Measurements from ENCODE around the gene LRPAP1.

DNA sequence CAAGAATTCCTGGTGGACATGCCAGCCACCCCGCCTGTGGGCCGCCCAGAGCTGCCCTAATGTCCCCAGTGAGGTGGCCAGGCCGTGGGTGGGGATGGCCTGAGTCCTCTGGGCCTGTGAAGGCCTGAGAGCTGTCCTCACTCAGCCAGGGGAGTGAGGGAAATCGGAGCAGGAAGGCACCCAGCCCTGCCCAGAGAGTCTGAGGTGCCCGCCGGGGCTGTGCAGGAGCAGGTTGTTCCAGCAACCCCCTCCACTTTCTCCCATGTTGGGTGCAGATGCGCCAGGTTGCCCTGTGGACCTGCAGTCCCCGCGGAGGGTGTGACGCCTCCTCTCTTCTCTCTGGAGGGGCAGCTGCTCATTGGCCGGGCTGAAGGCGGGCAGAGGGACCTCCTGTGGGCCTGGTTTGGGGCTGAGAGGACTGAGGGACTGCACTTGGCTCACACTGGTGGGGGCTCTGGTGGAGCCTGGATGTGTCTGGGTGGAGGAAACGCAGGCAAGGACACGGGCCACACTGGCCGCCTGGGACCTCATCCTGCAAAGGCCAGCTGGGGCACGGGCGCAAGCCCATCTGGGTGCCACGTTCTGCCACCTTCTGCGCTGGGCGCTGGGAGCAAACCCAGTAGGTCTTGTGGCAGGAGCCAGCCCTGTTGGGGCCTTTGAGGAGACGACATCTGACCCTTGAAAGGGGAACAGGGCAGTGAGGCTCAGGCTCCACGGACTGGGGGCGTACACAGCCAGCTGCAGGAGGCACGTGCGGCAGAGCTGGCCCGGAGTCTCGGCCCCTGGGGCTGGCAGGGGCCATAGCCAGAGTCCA is 55.1 kb downstream of the LRPAP1 start:
- TF ChIP-seq, protein P1, sequence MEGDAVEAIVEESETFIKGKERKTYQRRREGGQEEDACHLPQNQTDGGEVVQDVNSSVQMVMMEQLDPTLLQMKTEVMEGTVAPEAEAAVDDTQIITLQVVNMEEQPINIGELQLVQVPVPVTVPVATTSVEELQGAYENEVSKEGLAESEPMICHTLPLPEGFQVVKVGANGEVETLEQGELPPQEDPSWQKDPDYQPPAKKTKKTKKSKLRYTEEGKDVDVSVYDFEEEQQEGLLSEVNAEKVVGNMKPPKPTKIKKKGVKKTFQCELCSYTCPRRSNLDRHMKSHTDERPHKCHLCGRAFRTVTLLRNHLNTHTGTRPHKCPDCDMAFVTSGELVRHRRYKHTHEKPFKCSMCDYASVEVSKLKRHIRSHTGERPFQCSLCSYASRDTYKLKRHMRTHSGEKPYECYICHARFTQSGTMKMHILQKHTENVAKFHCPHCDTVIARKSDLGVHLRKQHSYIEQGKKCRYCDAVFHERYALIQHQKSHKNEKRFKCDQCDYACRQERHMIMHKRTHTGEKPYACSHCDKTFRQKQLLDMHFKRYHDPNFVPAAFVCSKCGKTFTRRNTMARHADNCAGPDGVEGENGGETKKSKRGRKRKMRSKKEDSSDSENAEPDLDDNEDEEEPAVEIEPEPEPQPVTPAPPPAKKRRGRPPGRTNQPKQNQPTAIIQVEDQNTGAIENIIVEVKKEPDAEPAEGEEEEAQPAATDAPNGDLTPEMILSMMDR (IDR thresholded peaks at IDR 0.05 in 4 of 5, conservative IDR thresholded peaks at IDR 0.05 in 1 of 5): no peak
- no peak for TF ChIP-seq POLR2A (IDR thresholded peaks at IDR 0.05)
